SK-N-MC (cell line): ENCODE results near the gene HCN1.

Experiments
- EZH2 ChIP-seq: fragments of 200-600 bp; sonication (generic); IDR thresholded peaks from one replicate; pipeline ENCODE4 v1.6.1; 2017; ENCODE audit warnings: antibody characterized with exemption
- FOXP2 ChIP-seq: optimal IDR thresholded peaks from 2 replicates; pipeline ENCODE3; 2011; ENCODE audit warnings: mild to moderate bottlenecking, moderate library complexity; ENCODE audit not compliant: insufficient read depth; ENCODE audit errors: extremely low read length, control extremely low read depth
- POLR2AphosphoS5 ChIP-seq: IDR thresholded peaks from 2 replicates; pipeline ENCODE4 v1.6.1; 2012; ENCODE audit warnings: mild to moderate bottlenecking, low read depth, low read length, borderline replicate concordance

- TF ChIP-seq EZH2: no peak
- no peak for TF ChIP-seq POLR2AphosphoS5
- TF ChIP-seq FOXP2: no peak
Observed at GRCh38 chr5:45533663-45534062, 162.5 kb downstream of the HCN1 start.
